Muscle layer of colon (tissue), 2 donors: Measurements from ENCODE around the gene SYNPO2.
"Not testable (repeated sequence)": the region's sequence is repeated elsewhere in the genome, so short reads cannot be mapped to it uniquely, and the experiment has no call there.

ENCODE experiments used
- H3K27ac ChIP-seq: one replicate; pipeline ENCODE4 v1.7.0; 2013; ENCODE audit warnings: low read depth, mild to moderate bottlenecking, low read length, moderate library complexity
- H3K27me3 ChIP-seq, 2 donors: one replicate each; pipeline ENCODE4 v1.7.0; 2013; ENCODE audit warnings: low read length in 2 of 2, mild to moderate bottlenecking in 2 of 2; ENCODE audit not compliant: insufficient read depth in 2 of 2, control insufficient read depth in 1 of 2
- H3K36me3 ChIP-seq: one replicate; pipeline ENCODE4 v1.7.0; 2013; ENCODE audit warnings: mild to moderate bottlenecking, low read length; ENCODE audit not compliant: insufficient read depth
- H3K4me1 ChIP-seq: one replicate; pipeline ENCODE4 v1.7.0; 2013; ENCODE audit warnings: mild to moderate bottlenecking, low read length; ENCODE audit not compliant: insufficient read depth
- H3K4me3 ChIP-seq, 2 donors: one replicate each; pipeline ENCODE4 v1.7.0; 2013; ENCODE audit warnings: low read length in 2 of 2, low read depth in 1 of 2, mild to moderate bottlenecking in 1 of 2, moderate library complexity in 1 of 2
- H3K9ac ChIP-seq: one replicate; pipeline ENCODE4 v1.7.0; 2013; ENCODE audit warnings: low read length
- H3K9me3 ChIP-seq: one replicate; pipeline ENCODE4 v1.7.0; 2013; ENCODE audit warnings: mild to moderate bottlenecking, low read length
- donor health status: abdominal sarcoma.
- donor health status: Adenocarcinoma of cecum.

The SYNPO2 gene

DNA sequence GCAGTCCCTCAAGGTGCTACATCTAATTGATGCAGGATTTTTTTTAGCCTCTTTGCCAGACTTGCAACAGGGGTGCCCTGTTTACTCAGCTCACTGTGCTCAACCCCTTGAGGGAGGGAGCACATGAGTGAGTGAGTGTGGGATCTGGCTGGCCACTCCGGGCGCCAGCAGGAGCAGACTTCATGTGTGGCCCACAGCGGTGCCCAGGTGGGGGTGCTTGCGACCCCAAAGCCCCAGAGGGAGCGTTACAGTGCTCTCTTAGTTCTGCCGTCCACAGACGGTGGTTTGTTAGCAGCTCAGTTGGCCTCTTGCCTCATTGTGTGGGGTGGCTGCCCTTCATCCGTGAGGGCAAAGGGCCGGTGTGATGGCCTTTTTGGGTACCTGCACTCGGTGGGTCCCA lies 165.3 kb downstream of the SYNPO2 start:
- H3K4me1 ChIP-seq, result peaks cover 7% of the 10 kb centered on the region
- no peak overlapping the region for H3K9ac ChIP-seq
- no peaks in the 10 kb centered on the region for H3K9me3 ChIP-seq
- H3K36me3 ChIP-seq, result no peaks in the 10 kb centered on the region
- no peaks in the 10 kb centered on the region for H3K27me3 ChIP-seq
- H3K27ac ChIP-seq, result no peak overlapping the region
- H3K4me3 ChIP-seq, result no peak overlapping the region

DNA sequence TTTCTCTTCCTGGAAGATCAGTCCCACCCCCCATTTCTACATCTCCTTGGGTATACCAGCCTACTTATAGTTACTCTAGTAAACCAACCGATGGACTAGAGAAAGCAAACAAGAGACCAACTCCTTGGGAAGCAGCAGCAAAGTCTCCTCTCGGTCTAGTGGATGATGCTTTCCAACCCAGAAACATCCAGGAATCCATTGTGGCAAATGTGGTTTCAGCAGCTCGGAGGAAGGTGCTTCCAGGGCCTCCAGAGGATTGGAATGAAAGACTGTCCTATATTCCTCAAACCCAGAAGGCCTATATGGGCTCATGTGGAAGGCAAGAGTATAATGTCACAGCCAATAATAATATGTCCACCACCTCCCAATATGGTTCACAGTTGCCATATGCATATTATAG lies 168.8 kb downstream of the SYNPO2 start:
- Histone ChIP-seq H3K4me1 (no peaks in the 10 kb centered on the region), H3K27ac (no peak overlapping the region), H3K36me3 (no peaks in the 10 kb centered on the region)

DNA sequence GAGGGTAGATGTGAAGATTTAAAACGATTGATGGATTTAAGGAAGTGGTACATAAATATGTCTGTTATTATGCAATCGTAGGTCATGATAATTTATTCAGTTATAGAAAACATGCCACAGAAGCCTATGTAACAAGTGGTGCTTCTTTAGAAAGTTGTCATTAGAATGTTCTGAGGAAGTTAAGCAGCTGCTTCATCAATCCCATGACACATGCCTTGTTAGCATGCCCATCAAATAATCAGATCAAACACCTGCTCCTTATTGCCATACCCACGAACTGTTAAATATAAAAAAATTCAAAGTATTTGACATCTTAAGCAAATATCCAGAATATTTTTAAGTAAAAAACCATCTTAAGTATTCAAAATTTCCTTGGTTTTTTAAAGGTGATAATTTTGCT lies 170.6 kb downstream of the SYNPO2 start:
- Histone ChIP-seq H3K9ac (no peak overlapping the region), H3K27me3 (no peaks in the 10 kb centered on the region), H3K27ac (no peak overlapping the region), H3K9me3 (no peaks in the 10 kb centered on the region), H3K4me3 (no peak overlapping the region), H3K4me1 (no peaks in the 10 kb centered on the region), H3K36me3 (no peaks in the 10 kb centered on the region)

More for the DNA sequence above, 168.8 kb downstream of the SYNPO2 start:
- Histone ChIP-seq H3K4me3 (no peak overlapping the region), H3K9ac (no peak overlapping the region), H3K9me3 (no peaks in the 10 kb centered on the region), H3K27me3 (no peaks in the 10 kb centered on the region)

DNA sequence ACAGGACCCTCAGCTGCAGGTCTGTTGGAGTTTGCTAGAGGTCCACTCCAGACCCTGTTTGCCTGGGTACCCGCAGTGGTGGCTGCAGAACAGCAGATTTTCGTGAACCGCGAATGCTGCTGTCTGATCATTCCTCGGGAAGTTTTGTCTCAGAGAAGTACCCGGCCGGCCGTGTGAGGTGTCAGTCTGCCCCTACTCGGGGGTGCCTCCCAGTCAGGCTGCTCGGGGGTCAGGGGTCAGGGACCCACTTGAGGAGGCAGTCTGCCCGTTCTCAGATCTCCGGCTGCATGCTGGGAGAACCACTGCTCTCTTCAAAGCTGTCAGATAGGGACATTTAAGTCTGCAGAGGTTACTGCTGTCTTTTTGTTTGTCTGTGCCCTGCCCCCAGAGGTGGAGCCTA lies 178.5 kb downstream of the SYNPO2 start:
- H3K9ac ChIP-seq, H3K36me3 ChIP-seq, H3K27me3 ChIP-seq: not testable (repeated sequence)

DNA sequence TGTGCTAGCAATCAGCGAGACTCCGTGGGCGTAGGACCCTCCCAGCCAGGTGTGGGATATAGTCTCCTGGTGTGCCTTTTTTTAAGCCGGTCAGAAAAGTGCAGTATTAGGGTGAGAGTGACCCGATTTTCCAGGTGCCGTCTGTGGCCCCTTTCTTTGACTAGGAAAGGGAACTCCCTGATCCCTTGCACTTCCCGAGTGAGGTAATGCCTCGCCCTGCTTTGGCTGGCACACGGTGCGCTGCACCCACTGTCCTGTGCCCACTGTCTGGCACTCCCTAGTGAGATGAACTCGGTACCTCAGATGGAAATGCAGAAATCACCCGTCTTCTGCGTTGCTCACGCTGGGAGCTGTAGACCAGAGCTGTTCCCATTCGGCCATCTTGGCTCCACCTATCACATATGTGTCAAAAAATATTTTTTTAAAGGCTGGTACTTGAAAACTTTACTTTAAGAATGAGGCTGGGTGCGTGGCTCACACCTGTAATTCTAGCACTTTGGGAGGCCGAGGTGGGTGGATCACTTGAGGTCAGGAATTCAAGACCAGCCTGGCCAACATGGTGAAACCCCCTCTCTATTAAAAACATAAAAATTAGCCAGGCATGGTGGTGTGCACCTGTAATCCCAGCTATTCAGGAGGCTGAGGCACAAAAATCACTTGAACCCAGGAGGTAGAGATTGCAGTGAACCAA lies 179.2 kb downstream of the SYNPO2 start:
- H3K27ac ChIP-seq, H3K36me3 ChIP-seq, H3K4me3 ChIP-seq, H3K9me3 ChIP-seq, H3K27me3 ChIP-seq, H3K9ac ChIP-seq: not testable (repeated sequence)
- peaks cover 10% of the 10 kb centered on the region for H3K4me1 ChIP-seq

More for the DNA sequence above, 178.5 kb downstream of the SYNPO2 start:
- H3K9me3 ChIP-seq, H3K4me3 ChIP-seq, H3K27ac ChIP-seq: not testable (repeated sequence)
- peaks cover 10% of the 10 kb centered on the region for H3K4me1 ChIP-seq

DNA sequence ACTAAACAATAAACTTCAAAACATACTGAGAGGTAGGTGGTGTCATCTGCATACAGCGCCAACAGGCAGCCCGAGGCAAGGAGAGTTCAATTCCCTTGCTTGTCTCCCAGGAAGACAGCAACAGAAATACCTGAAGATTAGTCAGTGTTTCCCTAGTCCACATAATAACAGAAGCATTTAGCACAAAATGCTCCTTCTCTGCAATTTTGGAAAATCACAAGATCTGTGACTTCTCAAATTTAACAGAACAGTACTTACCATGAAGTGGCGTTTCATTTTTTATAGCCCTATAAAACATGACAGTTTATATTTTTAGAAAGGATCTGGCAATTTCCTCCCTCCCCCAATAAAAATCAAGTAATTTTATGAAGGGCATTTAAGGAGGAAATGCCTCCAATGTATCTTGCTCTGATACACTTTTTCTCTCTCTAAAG lies 179.9 kb downstream of the SYNPO2 start:
- no peak overlapping the region for H3K4me3 ChIP-seq
- H3K4me1 ChIP-seq, result peaks cover 10% of the 10 kb centered on the region
- no peaks in the 10 kb centered on the region for H3K36me3 ChIP-seq
- no peak overlapping the region for H3K9ac ChIP-seq
- no peak overlapping the region for H3K27ac ChIP-seq
- no peaks in the 10 kb centered on the region for H3K9me3 ChIP-seq
- no peaks in the 10 kb centered on the region for H3K27me3 ChIP-seq

DNA sequence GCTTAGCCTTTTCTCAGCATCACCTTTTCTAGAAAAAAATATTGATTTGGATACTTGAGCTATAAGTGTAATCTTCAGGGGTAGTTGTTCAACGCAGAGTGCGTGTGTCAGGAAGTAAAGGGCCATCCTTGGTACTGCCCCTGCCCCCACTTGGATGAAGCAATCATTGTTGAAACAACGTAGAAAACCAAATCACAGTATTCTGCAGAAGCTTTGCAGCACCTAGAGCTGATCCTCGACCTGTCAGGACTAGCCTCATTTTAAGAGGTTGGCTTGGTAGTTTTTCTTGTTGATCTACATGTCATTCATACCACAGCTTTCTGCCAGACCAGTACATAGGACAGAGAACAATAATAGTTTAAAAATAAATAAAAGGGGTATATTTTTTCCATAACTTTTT lies 181.6 kb downstream of the SYNPO2 start:
- H3K4me3 ChIP-seq, result no peak overlapping the region

DNA sequence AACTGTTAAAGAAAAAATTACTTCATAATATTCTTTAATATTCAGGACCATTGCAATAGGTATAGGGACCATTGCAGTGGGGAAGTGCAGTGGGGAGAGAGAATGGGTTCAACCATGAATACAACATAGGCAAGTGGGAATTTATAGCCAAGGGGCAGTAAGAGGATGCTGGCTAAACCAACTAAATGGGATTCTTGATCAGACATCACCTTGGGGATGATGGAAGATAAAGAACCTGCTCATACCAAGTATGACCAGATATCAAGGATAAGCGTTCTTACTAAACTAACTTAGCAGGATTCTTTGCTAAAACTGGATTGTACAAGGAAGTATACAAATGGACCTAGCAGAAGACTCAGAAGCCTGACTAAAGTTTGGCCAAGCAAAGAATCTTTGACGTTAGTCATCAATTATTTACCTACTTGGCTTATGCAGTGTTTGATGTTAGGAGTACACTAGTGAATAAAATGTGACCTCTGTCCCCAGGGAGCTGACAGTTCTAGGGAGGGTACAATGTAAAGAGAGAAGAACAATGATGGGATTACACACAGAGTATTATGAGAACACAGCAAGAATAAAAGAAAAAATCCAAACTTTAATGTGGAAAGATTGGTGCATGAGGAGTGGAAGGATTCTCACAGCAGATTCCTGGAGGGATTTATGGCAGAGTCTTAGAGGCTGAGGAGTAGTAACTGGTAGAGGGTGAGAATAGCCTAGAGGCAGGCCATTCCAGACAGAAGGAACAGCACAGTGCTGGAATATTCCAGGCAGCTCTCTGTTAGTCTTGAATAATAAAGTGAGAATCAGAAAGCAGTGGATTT lies 192.3 kb downstream of the SYNPO2 start:
- no peaks in the 10 kb centered on the region for H3K36me3 ChIP-seq

More for the DNA sequence above, 181.6 kb downstream of the SYNPO2 start:
- Histone ChIP-seq H3K36me3 (no peaks in the 10 kb centered on the region), H3K27ac (no peak overlapping the region), H3K4me1 (peaks cover 10% of the 10 kb centered on the region), H3K9ac (no peak overlapping the region), H3K27me3 (no peaks in the 10 kb centered on the region), H3K9me3 (no peaks in the 10 kb centered on the region)

DNA sequence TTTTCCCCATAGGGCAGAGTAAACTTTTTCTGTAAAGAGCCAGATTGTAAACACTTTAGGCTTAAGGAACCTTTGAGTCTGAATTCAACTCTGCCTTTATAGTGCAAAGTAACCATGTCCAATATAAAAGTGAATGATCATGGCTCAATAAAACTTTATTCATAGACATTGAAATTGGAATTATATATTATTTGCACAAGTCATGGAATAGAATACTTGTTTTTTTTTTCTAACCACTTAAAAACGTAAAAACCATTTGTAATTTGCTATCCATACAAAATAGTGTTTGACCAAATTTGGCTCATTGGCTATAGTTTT lies 192.8 kb downstream of the SYNPO2 start:
- Histone ChIP-seq H3K36me3 (no peaks in the 10 kb centered on the region), H3K4me1 (peaks cover 5% of the 10 kb centered on the region), H3K9me3 (no peaks in the 10 kb centered on the region), H3K27ac (no peak overlapping the region), H3K4me3 (no peak overlapping the region), H3K9ac (no peak overlapping the region), H3K27me3 (no peaks in the 10 kb centered on the region)

More for the DNA sequence above, 192.3 kb downstream of the SYNPO2 start:
- Histone ChIP-seq H3K9ac (no peak overlapping the region), H3K27ac (no peak overlapping the region), H3K4me3 (no peak overlapping the region), H3K9me3 (no peaks in the 10 kb centered on the region), H3K27me3 (no peaks in the 10 kb centered on the region), H3K4me1 (peaks cover 5% of the 10 kb centered on the region)

DNA sequence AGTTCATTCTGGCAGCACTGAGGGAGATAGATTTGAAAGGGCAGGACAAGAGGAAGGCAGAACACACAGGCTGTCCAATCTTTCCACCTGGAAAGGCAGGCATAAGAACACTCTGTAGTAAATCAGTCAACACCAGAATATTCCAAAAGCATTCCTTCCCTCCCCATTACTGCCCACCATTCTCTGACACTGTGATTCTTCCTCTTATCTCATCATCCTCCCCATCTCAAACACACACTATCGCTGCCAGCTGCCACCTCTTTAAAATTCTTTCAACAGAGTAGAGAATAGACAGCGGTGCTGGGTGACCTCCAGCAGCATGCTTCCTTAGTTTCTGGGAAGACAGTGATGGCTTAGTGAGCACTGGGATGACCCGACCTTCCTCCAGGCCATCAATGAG lies 193.3 kb downstream of the SYNPO2 start:
- H3K27ac ChIP-seq, result no peak overlapping the region
- H3K9me3 ChIP-seq, result no peaks in the 10 kb centered on the region
- H3K4me1 ChIP-seq, result peaks cover 5% of the 10 kb centered on the region
- no peaks in the 10 kb centered on the region for H3K36me3 ChIP-seq
- H3K4me3 ChIP-seq, result no peak overlapping the region
- H3K27me3 ChIP-seq, result no peaks in the 10 kb centered on the region
- H3K9ac ChIP-seq, result no peak overlapping the region

DNA sequence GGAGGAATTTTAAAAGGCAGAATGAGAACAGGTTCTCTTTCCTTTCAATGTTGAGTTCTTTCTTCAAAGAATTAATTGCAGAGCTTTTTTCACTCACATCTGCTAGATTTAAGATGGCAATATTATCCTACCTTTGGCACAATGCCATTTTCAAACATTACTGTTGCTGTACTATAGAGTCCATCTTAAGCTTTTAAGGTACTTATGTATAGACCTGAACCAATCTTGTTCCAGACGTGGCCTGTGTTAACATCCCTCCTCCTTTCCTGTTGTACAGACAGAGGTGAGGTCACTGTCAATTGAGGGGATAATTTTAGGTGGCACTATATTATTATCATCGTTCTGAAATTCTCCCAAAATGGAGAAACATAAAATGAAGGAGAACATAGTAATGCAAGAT lies 194.0 kb downstream of the SYNPO2 start:
- no peak overlapping the region for H3K9ac ChIP-seq
- no peaks in the 10 kb centered on the region for H3K9me3 ChIP-seq
- peaks cover 5% of the 10 kb centered on the region for H3K4me1 ChIP-seq
- no peaks in the 10 kb centered on the region for H3K27me3 ChIP-seq
- H3K4me3 ChIP-seq, result no peak overlapping the region
- H3K36me3 ChIP-seq, result no peaks in the 10 kb centered on the region
- H3K27ac ChIP-seq, result no peak overlapping the region

DNA sequence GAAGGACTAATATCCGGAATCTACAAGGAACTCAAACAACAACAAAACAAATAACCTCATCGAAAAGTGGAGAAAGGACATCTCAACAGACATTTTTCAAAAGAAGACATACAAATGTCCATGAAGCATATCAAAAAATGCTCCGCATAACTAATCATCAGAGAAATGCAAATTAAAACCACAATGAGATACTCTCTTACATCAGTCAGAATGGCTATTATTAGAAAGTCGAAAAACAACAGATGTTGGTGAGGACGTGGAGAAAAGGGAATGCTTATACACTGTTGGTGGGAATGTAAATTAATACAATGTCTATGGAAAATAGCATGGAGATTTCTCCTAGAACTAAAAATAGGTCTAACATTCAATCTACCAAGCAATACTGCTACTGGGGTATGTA lies 195.9 kb downstream of the SYNPO2 start:
- no peaks in the 10 kb centered on the region for H3K9me3 ChIP-seq
- H3K4me3 ChIP-seq, result no peak overlapping the region
- H3K27ac ChIP-seq, result no peak overlapping the region
- no peaks in the 10 kb centered on the region for H3K36me3 ChIP-seq
- peaks cover 5% of the 10 kb centered on the region for H3K4me1 ChIP-seq
- H3K27me3 ChIP-seq, result no peaks in the 10 kb centered on the region
- H3K9ac ChIP-seq, result no peak overlapping the region
